COLO829 (cell line): ENCODE measurements around the gene PIGS.

ENCODE experiments used
- DNase-seq: peaks from one replicate; pipeline ENCODE4 v3.0.0; 2012; ENCODE audit warnings: low spot score

PIGS gene

GRCh38 chr17:28550858-28551257 is 20.5 kb downstream of the PIGS start:
- no peak for DNase-seq

- DNase-seq: no peak
These were observed 21.8 kb downstream of the PIGS start for GRCh38 chr17:28549236-28550132.

- DNase-seq: no peak
These were observed 22.8 kb downstream of the PIGS start for GRCh38 chr17:28548417-28549130.

GRCh38 chr17:28547623-28548416 is 23.5 kb downstream of the PIGS start:
- peak; percentile 69 for DNase-seq

GRCh38 chr17:28547096-28547622 is 24.2 kb downstream of the PIGS start:
- no peak for DNase-seq

GRCh38 chr17:28545787-28546415 is 25.4 kb downstream of the PIGS start:
- no peak for DNase-seq

GRCh38 chr17:28545141-28545503 is 26.2 kb downstream of the PIGS start:
- DNase-seq: no peak

- DNase-seq: no peak
These were observed 26.8 kb downstream of the PIGS start for GRCh38 chr17:28544402-28545140.

GRCh38 chr17:28541439-28541838 is 29.9 kb downstream of the PIGS start:
- DNase-seq: no peak

GRCh38 chr17:28540231-28540630 is 31.1 kb downstream of the PIGS start:
- no peak for DNase-seq

GRCh38 chr17:28538296-28538895 is 32.9 kb downstream of the PIGS start:
- DNase-seq: no peak

- DNase-seq: no peak
These were observed 34.1 kb downstream of the PIGS start for GRCh38 chr17:28537219-28537610.

GRCh38 chr17:28536532-28537218 is 34.6 kb downstream of the PIGS start:
- DNase-seq: no peak

- DNase-seq: no peak
These were observed 36.5 kb downstream of the PIGS start for GRCh38 chr17:28534740-28535375.

- no peak for DNase-seq
These were observed 38.1 kb downstream of the PIGS start for GRCh38 chr17:28533091-28533807.

- DNase-seq: no peak
These were observed 39.0 kb downstream of the PIGS start for GRCh38 chr17:28532050-28532960.

GRCh38 chr17:28530926-28531325 is 40.4 kb downstream of the PIGS start:
- DNase-seq: no peak

- DNase-seq: no peak
These were observed 41.1 kb downstream of the PIGS start for GRCh38 chr17:28530250-28530649.
